GM23248 (cell line): ENCODE data around the gene ATP13A4.

ENCODE experiments used
- EZH2 ChIP-seq: fragments of 200-600 bp; sonication (generic); IDR thresholded peaks from 2 replicates; pipeline ENCODE4 v1.6.1; 2018; ENCODE audit warnings: antibody characterized with exemption, mild to moderate bottlenecking; ENCODE audit not compliant: insufficient read depth, poor library complexity, severe bottlenecking
- EZH2phosphoT487 ChIP-seq: fragments of 200-600 bp; sonication (generic); IDR thresholded peaks from 2 replicates; pipeline ENCODE4 v1.6.1; 2018; ENCODE audit warnings: antibody characterized with exemption, moderate library complexity, mild to moderate bottlenecking, low read depth; ENCODE audit not compliant: insufficient read depth

DNA sequence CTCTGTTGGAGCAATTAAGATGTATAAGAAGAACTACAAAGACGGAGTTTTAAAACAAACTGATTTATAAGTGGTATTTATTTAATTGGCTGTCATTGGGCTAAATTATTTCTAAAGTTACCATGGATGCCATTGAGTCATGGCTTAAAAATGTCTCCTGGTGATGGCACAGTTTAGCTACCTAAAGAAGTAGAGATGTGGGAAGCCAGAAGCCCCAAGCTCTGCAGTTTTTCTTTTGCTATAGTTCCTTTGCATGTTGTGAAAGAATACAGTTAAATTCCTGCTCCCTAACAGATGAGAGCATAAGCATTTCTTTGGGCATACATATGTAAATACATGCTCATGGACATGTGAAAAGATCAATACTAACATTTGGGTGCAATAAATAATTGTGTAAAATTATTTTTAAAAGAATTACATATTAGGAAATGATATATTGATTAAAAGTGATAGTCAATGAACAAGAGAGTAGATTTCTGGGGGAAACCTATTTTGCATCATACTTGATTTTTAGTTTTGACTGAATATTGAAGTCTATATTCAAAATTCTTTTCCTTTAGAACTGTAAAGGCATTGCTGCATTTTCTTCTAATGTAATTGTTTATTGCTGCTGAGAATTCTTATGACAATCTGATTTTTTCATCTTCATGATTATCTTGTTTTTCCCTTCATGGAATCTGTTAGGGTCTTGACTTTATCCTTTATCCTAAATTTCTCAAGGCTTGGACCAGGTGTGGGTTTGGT lies 40.4 kb upstream of the ATP13A4 start:
- no peak for TF ChIP-seq EZH2phosphoT487
- TF ChIP-seq EZH2 = no peak
